Activated CD8-positive, alpha-beta memory T cell treated with anti-CD3 and anti-CD28 coated beads, Interleukin-2, amount 50 U/mL, for 24 hours (primary cell): ENCODE data around the gene MRC1.

Experiments
- DNase-seq: peaks from one replicate; pipeline ENCODE4 v3.0.0-alpha.2; 2020; ENCODE audit errors: extremely low read depth

The MRC1 gene

GRCh38 chr10:17795813-17796594 is 13.1 kb upstream of the MRC1 start:
- DNase-seq, result no peak

GRCh38 chr10:17801507-17801906 is 7.6 kb upstream of the MRC1 start:
- DNase-seq, result no peak

DNA sequence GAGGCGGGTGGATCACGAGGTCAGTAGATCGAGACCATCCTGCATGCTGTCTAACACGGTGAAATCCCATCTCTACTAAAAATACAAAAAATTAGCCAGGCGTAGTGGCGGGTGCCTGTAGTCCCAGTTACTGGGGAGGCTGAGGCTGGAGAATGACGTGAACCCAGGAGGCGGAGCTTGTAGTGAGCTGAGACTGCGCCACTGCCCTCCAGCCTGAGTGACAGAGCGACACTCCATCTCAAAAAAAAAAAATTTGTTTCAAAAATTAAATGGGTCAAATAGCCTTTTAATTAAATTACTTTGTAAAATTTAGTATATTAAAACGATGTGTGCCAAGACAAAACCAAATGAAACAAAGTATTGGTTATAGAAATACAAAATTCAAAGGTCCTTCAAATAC is 6.8 kb upstream of the MRC1 start:
- DNase-seq, result no peak

DNA sequence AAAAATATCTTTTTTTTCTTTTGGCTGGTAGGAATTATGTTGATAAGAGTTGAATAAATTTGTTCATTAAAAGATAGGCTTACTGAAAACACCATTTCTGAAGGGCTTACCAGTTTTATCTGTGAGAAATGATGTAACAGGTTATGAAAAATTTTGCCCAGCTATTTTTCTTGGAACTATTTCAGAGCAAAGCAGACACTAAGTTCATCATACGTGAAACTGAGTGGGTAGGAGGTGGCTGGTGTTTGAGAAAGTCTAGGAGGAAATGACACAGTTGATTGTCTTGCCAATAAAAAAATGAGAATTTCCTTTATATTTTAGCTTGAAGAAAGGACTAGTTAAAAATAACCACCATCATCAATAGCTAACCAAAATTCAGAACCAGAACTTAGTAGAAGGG is 6.2 kb upstream of the MRC1 start:
- DNase-seq, result no peak

DNA sequence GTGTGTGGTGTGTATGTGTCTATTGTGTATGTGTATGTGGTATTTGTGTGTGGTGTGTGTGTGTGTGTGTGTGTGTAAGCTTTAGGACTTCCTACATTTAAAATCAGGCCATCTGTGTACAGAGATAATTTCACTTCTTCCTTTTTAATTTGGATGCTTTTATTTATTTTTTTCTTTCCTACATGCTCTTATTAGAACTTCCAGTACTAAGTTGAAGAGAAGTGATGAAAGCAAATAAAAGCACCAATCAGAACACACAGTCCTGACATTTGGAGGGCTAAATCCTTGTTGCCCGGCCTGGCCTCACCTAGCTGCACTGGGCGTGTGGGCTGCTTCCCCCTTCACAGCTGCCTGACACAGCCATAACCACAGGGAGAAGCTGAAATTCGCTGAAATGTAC is 3.8 kb upstream of the MRC1 start:
- no peak for DNase-seq

GRCh38 chr10:17805921-17806577 is 3.1 kb upstream of the MRC1 start:
- peak; percentile 2 for DNase-seq

DNA sequence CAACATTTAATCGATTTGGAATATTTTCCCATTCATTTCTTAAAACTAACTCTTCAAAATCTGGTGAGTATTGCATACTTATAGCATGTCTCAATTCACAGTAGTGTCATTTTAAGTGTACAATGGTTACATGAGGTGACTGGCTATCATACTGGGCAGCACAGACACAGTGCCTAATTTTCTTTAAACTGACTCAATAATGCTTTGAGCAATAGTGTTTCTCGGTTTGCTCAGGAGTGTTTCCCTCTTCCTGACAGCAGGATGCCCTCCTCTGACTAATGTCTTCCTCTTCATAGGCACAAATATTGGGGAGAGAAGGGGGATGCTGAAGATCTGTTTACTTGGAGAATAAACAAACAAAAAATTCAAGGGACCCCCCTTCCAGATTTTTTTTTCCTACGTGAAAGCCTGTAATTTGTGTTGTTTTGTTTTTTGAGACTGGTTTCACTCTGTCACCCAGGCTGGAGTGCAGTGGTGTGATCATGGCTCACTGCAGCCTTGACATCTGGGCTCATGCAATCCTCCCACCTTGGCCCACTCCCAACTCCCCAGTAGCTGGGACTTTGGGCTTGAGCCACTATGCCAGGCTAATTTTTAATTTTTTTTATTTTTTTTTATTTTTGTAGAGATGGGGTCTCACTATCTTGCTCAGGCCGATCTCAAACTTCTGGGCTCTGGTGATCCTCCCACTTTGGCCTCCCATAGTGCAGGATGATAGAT is 2.2 kb downstream of the MRC1 start:
- no peak for DNase-seq

- no peak for DNase-seq
These were observed 5.8 kb downstream of the MRC1 start for GRCh38 chr10:17814973-17815372.

DNA sequence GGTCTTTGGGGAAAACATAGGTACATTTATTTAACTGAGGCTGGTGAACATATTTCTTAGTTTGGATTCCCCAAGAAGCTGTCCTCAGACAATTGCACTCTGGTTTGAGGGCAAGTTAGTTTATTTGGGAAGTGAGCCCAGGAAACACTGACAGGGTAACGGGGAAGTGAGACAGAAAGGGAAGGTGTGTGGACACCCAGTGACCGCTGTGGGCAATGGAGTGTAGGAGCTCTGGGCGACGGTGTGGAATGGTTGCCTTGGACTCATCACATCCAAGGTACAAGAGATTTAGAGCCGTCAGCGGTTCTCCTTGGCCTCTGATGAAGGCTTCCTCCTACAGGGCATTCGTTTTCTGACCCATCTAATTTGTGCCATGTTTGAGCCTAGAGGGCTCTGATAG is 7.1 kb downstream of the MRC1 start:
- DNase-seq, result no peak

DNA sequence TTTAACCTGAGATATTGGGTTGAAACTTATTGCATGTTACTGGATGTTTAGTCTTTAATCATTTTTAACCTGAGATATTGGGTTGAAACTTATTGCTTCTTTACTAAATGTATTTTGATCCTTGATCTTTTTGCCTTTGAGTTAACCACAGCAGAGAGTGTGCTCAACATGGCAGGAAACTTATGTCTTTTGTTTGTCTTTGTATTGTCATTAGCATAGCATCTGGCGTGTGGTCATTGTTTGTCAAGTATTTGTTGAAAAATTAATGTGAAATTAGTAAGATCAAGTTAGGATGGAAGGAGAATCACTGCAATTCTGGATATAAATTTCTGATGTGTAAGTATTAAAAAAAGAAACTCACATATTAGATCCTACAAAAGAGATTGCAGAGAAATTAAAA is 8.2 kb downstream of the MRC1 start:
- no peak for DNase-seq

DNA sequence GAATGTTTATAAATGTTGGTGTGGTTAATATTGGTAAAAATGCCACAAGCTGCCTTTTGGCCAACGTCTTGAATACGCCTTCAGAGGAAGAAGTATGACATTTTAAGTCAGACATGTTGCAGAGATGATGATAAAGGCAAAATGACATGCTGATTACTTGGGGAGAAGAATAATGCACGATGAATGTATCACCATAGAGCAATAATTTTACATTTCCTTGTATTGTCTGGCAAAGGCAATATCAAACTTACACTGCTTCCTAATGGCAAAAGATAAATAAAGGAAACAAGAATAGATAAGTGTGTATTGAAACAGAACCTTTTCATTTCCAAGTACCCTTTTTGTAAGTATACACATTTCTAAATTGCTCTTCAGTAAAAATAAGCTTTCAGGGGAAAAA is 8.6 kb downstream of the MRC1 start:
- no peak for DNase-seq

DNA sequence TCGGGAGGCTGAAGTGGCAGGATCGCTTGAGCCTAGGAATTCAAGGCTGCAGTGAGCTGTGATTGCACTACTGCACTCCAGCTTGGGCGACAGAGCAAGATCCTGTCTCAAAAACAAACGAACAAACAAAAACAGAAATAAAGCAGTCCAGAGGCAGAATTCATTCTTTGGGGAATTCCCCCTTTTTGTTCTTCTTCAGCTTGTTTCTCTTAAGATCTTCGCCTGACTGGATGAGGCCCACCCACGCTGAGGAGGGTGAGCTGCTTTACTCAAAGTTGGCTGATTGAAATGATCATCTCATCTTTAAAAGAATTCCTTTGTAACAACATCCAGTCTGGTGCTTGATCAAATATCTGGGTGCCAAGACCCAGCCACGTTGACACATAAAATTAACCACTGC is 10.7 kb downstream of the MRC1 start:
- DNase-seq, result no peak

DNA sequence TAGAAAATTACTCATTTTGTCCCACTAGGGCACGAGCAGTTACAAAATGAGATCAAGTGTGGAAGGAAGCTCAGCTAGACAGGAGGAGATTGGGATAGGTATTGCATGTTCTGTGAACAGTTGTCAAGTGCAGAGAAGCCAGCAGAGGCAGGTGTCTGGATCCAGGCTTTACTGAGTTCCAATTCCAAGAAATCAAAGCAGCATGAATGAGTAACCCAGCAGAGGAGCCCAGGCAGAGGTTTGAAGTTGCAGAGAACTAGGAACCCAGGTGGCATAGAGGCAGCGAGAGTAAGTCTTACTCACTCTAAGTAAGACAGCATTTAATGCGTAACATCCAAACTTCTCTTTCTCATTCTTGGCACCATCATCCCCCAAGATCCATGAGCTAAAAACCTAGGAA is 11.8 kb downstream of the MRC1 start:
- DNase-seq, result no peak

DNA sequence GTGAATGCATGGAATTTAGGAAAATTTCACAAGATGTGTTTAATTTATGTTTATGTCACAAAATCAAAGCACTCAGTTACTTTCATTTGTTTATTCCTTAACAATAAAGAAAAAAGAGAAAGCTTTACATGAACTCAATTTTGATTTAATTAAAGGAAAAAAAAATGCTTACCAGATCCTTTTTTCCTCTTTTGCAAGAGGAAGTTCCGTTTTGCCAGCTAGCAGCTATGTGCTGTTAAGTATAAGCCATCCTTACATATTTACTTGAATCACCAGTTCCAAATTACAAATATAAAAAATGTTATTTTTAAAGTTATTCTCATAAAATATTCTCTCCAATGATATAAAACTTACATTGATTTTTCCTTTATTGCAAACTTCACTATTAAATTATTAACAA is 12.7 kb downstream of the MRC1 start:
- no peak for DNase-seq

- no peak for DNase-seq
These were observed 22.2 kb downstream of the MRC1 start for GRCh38 chr10:17831341-17831740.

GRCh38 chr10:17831896-17832295 is 22.7 kb downstream of the MRC1 start:
- DNase-seq, result no peak

DNA sequence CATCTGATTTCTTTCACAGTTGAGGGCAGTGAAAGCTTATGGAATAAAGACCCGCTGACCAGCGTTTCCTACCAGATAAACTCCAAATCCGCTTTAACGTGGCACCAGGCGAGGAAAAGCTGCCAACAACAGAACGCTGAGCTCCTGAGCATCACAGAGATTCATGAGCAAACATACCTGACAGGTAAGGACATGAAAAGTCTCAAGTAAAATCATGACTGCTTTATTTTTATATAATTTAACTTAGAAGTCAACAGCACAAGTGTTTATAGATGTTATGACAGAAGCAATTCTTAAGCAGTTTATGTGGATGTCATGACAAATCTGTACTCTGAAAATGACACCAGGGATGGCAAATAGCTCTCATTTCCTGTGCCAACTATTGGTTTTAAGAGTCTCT is 24.5 kb downstream of the MRC1 start:
- no peak for DNase-seq

DNA sequence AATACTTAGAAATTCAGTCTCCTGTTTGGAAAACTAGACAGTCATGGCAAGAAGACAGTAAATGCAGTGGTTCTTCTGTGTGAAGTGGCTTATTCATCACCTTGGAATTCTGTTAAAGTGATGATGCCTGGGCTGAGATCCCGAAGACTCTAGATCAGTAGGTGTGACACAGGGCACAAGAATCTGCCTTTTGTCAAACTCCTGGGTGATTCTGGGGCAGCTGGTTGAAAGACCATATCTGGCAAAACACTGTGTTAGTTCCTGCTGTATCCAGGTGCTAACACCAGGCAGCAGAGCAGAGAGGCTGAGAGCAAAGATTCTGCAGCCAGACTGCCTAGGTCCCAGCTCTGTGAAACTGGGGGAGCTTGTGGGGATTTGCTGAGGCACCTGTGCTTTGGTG is 26.5 kb downstream of the MRC1 start:
- DNase-seq, result no peak

- DNase-seq, result no peak
These were observed 27.8 kb downstream of the MRC1 start for GRCh38 chr10:17836942-17837341.

DNA sequence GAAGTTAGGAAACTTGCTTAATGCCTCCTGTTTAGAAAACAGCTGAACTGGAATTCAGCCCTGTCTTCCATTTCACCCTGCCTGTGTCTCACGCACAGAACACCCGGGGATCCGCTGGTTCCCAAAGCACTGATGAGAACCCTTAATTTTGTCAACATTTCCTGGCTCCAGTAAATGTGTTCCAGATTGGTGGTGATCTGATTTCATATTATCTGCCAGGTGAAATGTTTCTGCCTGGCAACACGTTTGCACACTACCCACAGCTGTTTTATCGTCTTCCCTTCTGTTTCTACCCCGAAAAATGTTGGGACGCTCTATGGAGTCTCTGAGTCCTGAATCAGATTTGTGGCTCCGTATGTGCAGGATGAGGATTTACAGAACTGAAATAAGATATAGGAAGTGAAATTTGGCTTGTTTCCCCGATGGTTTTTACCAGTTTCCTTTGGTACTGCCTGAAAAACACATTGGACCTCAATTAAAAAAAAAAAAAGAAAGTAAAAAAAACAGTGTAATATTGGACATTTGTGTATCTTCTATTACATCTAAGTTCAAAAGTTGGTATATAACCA is 29.0 kb downstream of the MRC1 start:
- DNase-seq, result no peak

DNA sequence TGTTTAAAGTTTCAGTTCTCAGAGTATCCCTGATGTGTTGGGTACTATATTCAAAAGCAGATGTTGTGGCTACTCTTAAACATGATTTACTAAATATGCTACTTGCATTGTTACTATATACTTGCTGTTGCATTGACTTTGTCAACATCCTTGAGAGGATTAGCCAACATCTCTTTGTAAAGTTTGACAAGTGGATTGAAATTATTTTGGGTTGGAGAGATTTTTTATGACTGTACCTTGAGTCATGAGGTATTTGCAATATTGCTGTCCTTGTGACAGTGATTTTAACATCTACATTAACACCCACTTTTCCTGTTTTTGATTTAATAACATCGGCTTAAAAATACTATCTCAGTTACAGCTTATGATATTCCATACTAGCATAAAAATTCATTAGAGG is 31.9 kb downstream of the MRC1 start:
- DNase-seq, result no peak

GRCh38 chr10:17842641-17843040 is 33.5 kb downstream of the MRC1 start:
- no peak for DNase-seq
